Peyer's patch (tissue), 4 donors: ENCODE measurements around the gene TMC5.
A peak's percentile ranks its signal among the peaks of the same experiment; 100 is the strongest.

Source experiments
- CTCF ChIP-seq, 6 experiments: fragments of 450-650 bp in 4 of 6; fragments of 200-600 bp in 2 of 6; sonication (generic) in 1 of 6; IDR thresholded peaks; one replicate each; pipeline ENCODE4 v1.5.1; 2017 to 2019; ENCODE audit warnings: antibody characterized with exemption in 6 of 6, mild to moderate bottlenecking in 3 of 6, moderate library complexity in 1 of 6
- POLR2A ChIP-seq, 2 donors: fragments of 450-650 bp; IDR thresholded peaks; one replicate each; pipeline ENCODE4 v1.5.1; 2017; ENCODE audit warnings: antibody characterized with exemption in 2 of 2, mild to moderate bottlenecking in 2 of 2, moderate library complexity in 2 of 2

GRCh38 chr16:19424478-19424877, 6.8 kb downstream of the TMC5 start:
- TF ChIP-seq CTCF (IDR thresholded peaks at IDR 0.05) (peak in 1 of 6 experiments; percentile 30), POLR2A (IDR thresholded peaks at IDR 0.05) (peak in 1 of 2 donors; percentile 18)
